Loucy (cell line): ENCODE data around the gene CD44.

Experiments used
- H2AFZ ChIP-seq: fragments of 200-600 bp; sonication (generic); 2 replicates; pipeline ENCODE4 v1.6.0; 2016; ENCODE audit warnings: antibody characterized with exemption, mild to moderate bottlenecking, low read length, moderate library complexity
- H3F3A ChIP-seq: fragments of 200-600 bp; 2 replicates; pipeline ENCODE4 v1.6.0; 2016; ENCODE audit warnings: antibody characterized with exemption, low read depth, mild to moderate bottlenecking
- H3K27me3 ChIP-seq: fragments of 200-600 bp; sonication (generic); 2 replicates; pipeline ENCODE4 v1.6.1; 2014; ENCODE audit warnings: low read length, mild to moderate bottlenecking; ENCODE audit not compliant: insufficient read depth, poor library complexity, severe bottlenecking
- H3K36me3 ChIP-seq: fragments of 200-600 bp; sonication (generic); 2 replicates; pipeline ENCODE4 v1.6.1; 2016; ENCODE audit warnings: low read length; ENCODE audit not compliant: insufficient read depth
- H3K4me1 ChIP-seq: fragments of 200-600 bp; sonication (generic); 2 replicates; pipeline ENCODE4 v1.5.1; 2014; ENCODE audit warnings: low read length, mild to moderate bottlenecking; ENCODE audit not compliant: insufficient read depth, poor library complexity, severe bottlenecking
- H3K4me2 ChIP-seq: fragments of 200-600 bp; sonication (generic); 2 replicates; pipeline ENCODE4 v1.6.0; 2014; ENCODE audit warnings: antibody characterized with exemption, low read length, low read depth, mild to moderate bottlenecking; ENCODE audit not compliant: poor library complexity, severe bottlenecking
- H3K4me3 ChIP-seq: fragments of 200-600 bp; sonication (generic); 2 replicates; pipeline ENCODE4 v1.5.1; 2014; ENCODE audit warnings: low read length, mild to moderate bottlenecking, mixed read lengths; ENCODE audit not compliant: poor library complexity, severe bottlenecking
- H3K79me2 ChIP-seq: fragments of 200-600 bp; sonication (generic); 2 replicates; pipeline ENCODE4 v1.6.1; 2014; ENCODE audit warnings: low read length; ENCODE audit not compliant: insufficient read depth
- H3K9ac ChIP-seq: fragments of 200-600 bp; sonication (generic); 2 replicates; pipeline ENCODE4 v1.6.0; 2014; ENCODE audit warnings: mild to moderate bottlenecking, low read depth, low read length, moderate library complexity; ENCODE audit not compliant: poor library complexity, severe bottlenecking
- H3K9me2 ChIP-seq: fragments of 200-600 bp; sonication (generic); replicated peaks from 2 replicates; pipeline ENCODE4 v1.6.1; 2016; ENCODE audit warnings: low read depth, low read length, mixed read lengths
- H3K9me3 ChIP-seq: fragments of 200-600 bp; sonication (generic); 2 replicates; pipeline ENCODE4 v1.6.1; 2014; ENCODE audit warnings: mild to moderate bottlenecking, antibody characterized with exemption, low read length, low read depth; ENCODE audit not compliant: insufficient read depth
- H4K20me1 ChIP-seq: fragments of 200-600 bp; sonication (generic); 2 replicates; pipeline ENCODE4 v1.6.0; 2014; ENCODE audit warnings: antibody characterized with exemption, low read length, mild to moderate bottlenecking; ENCODE audit not compliant: insufficient read depth, poor library complexity, severe bottlenecking
- EZH2phosphoT487 ChIP-seq: fragments of 200-600 bp; IDR thresholded peaks from 2 replicates; pipeline ENCODE4 v1.6.1; 2018; ENCODE audit warnings: antibody characterized with exemption, mild to moderate bottlenecking, moderate library complexity, borderline replicate concordance
- TF ChIP-seq, protein P1 (sequence below): fragments of 200-600 bp; sonication (generic); conservative IDR thresholded peaks from 2 replicates; pipeline ENCODE4 v1.5.1; 2014; ENCODE audit warnings: mild to moderate bottlenecking, antibody characterized with exemption, low read length

CD44 gene

DNA sequence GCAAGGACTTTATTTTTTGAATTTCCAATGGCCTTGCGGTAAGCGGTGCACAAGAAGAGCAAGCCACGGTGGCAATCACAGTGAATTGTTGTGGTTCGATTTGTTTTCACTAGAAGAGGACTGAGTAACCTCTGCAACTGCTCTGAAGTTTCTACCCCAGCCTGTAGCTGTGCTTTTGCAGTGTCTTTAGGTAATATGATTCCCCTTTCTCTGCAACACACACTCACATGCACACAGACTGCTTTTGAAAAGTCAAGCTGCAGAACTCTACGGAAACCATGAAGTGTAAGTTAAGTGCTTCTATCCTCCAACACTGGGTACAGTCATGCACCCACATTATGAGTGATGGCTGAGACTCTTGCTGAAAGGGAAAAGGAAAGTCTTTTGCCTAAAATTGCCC lies 38.4 kb downstream of the CD44 start:
- TF ChIP-seq, protein P1, sequence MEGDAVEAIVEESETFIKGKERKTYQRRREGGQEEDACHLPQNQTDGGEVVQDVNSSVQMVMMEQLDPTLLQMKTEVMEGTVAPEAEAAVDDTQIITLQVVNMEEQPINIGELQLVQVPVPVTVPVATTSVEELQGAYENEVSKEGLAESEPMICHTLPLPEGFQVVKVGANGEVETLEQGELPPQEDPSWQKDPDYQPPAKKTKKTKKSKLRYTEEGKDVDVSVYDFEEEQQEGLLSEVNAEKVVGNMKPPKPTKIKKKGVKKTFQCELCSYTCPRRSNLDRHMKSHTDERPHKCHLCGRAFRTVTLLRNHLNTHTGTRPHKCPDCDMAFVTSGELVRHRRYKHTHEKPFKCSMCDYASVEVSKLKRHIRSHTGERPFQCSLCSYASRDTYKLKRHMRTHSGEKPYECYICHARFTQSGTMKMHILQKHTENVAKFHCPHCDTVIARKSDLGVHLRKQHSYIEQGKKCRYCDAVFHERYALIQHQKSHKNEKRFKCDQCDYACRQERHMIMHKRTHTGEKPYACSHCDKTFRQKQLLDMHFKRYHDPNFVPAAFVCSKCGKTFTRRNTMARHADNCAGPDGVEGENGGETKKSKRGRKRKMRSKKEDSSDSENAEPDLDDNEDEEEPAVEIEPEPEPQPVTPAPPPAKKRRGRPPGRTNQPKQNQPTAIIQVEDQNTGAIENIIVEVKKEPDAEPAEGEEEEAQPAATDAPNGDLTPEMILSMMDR, result no peak
- no peak for TF ChIP-seq EZH2phosphoT487
- no peak overlapping the region for H3K4me3 ChIP-seq
- no peaks in the 10 kb centered on the region for H3K27me3 ChIP-seq
- H3K4me2 ChIP-seq, result no peak overlapping the region
- peaks cover 21% of the 10 kb centered on the region for H4K20me1 ChIP-seq
- H3K4me1 ChIP-seq, result peaks cover 35% of the 10 kb centered on the region
- H2AFZ ChIP-seq, result no peak overlapping the region
- H3F3A ChIP-seq, result no peaks in the 10 kb centered on the region
- H3K9me2 ChIP-seq, result no peaks in the 10 kb centered on the region
- H3K9ac ChIP-seq, result no peak overlapping the region
- no peaks in the 10 kb centered on the region for H3K9me3 ChIP-seq
- H3K36me3 ChIP-seq, result peaks cover 57% of the 10 kb centered on the region; the same call in 1 of the 2 replicates
- peaks cover 54% of the 10 kb centered on the region for H3K79me2 ChIP-seq

DNA sequence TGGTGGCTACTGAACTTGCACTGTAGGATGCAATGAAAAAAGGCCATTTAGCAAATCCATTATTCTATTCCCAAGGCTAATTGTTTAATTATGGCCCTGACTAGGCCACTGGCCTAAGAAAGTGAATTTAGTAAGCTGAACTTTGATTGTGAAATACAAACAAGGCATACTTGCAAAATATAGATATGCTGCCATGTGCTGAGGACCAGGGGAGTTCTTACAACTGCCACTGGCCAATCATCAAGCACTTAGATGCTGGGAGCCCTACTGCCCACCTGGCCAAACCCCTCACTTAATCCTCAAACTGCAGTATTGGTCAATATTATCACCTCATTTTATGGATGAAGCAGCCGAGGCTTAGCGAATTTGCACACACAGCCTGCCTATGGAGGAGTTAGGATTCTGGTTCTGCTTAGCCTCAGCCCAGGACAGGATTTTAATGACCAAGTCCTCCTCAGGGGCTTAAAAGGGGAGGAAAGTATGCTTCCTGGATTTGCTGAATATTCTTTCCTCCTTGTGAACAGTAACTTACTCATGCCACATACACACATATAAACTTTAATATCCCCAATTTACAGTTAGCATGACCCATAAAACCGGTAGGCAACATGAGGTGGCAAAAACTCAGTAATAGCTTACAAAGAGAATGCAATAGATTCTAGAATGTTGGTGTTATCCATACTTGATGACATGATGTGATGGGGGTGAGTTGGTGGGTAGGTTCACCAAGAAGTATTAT lies 39.3 kb downstream of the CD44 start:
- Histone ChIP-seq H2AFZ (no peak overlapping the region), H3K27me3 (no peaks in the 10 kb centered on the region), H3K4me2 (no peak overlapping the region), H3F3A (no peaks in the 10 kb centered on the region), H3K9me2 (no peaks in the 10 kb centered on the region), H3K4me1 (peaks cover 26% of the 10 kb centered on the region), H3K4me3 (no peak overlapping the region), H3K9ac (no peak overlapping the region), H3K36me3 (peaks cover 66% of the 10 kb centered on the region; the same call in 1 of the 2 replicates), H4K20me1 (peaks cover 17% of the 10 kb centered on the region), H3K79me2 (peaks cover 45% of the 10 kb centered on the region), H3K9me3 (no peaks in the 10 kb centered on the region)
- TF ChIP-seq EZH2phosphoT487, result no peak
- TF ChIP-seq, protein P1, result no peak

DNA sequence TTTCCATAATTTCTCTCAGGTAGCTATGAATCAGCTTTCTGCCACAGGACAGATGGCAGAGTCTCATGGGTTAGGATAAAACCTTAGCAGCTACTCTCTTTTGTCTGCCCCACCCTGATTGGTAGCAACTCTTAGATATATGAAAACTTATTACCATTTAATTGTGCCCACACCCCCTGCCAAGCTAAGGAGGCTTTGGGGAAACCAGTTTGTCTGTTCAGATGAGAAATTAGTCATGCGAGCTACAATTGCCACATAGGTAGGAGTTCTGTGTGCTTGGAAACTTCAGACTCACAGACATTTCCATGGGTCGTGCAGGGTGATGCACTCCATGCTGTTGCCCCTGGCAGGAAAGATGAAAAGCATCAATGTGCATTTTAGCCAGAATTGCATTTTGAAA lies 39.9 kb downstream of the CD44 start:
- Histone ChIP-seq H3F3A (no peaks in the 10 kb centered on the region), H2AFZ (no peak overlapping the region), H3K4me2 (no peak overlapping the region), H3K4me3 (no peak overlapping the region), H3K27me3 (no peaks in the 10 kb centered on the region), H3K79me2 (peaks cover 39% of the 10 kb centered on the region), H3K9me2 (no peaks in the 10 kb centered on the region), H4K20me1 (peaks cover 12% of the 10 kb centered on the region), H3K36me3 (peaks cover 72% of the 10 kb centered on the region; the same call in 1 of the 2 replicates), H3K4me1 (peaks cover 20% of the 10 kb centered on the region), H3K9ac (no peak overlapping the region), H3K9me3 (no peaks in the 10 kb centered on the region)
- TF ChIP-seq, protein P1, result no peak
- TF ChIP-seq EZH2phosphoT487, result no peak
